Measurements from ENCODE around the gene STMND1. TPM values are rescaled to one million over a fixed set of nuclear protein-coding genes. Genes with fewer than 3 reads are reported as not detected.

STMND1 gene
- total and polyA plus RNA-seq, 2 of the 8 experiments (the other 6 are each of a cell fraction or from before 2014, with no cell fraction given) = not detected

DNA sequence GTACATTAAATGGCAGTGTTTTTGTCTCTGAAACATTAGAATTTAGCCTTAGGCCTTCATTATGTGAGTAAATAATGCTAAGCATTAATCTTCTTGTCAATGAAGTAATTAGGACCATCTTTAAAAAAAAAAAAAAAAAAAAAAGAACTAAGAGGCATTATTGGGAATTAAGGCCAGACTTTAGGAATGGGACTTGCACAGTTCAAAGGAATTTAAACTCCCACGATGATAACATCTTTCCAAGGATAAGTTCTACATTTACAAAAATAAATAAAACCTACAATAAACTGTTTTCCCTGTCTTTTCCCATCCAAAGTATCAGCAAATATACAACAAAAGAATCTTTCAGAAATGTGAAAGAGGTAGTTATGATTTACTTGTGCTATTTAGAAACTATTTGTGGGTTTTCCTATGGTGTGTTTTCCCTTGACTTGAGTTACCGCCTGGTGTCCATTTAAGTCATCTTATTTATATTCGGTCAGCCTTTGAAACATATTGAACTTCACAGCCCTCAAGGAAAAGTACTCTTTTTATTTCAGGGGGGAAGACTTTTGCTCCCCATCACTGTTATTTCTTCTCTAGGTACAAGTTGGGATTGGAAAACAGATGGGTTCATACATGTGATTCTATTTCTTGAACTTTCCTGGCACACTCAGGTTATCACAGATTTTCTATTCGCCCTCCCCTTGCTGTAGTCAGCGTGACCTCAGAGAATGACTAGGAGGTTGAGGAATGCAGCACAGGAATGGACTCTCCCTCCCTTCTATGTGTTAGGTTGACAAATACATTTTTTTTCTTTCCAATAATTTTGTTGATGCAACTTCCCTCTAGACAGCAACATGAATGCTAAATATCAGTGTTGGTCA, 13.6 kb downstream of the STMND1 start:
- no peak for DNase-seq (ENCODE audit: low read depth in 1 of 2, low spot score in 2 of 2)
- ChIA-PET CTCF (ENCODE audit: partially characterized antibody) (interaction anchor here (0.6 kb wide), 1 partner anchor 22 kb away, joined by 3 read pairs; no protein-coding TSS in a partner anchor), POLR2A (ENCODE audit: partially characterized antibody) (no interaction called here)
- Histone ChIP-seq H3K4me3 (ENCODE audit: extremely low read depth in 1 of 4, insufficient read depth in 2 of 4, low read depth in 3 of 4, low read length in 4 of 4) (no peak overlapping the region), H2AK5ac (ENCODE audit: low read depth, low read length) (no peak overlapping the region), H4K5ac (ENCODE audit: insufficient read length, low read depth, low read length) (no peak overlapping the region), H4K91ac (replicated peaks; ENCODE audit: insufficient read length, low read length) (no peak overlapping the region), H3K56ac (replicated peaks; ENCODE audit: insufficient read length, low read depth, low read length) (no peak overlapping the region), H3K9me3 (ENCODE audit: insufficient read depth in 2 of 2, low read depth in 1 of 2, low read length in 1 of 2) (no peaks in the 10 kb centered on the region), H4K8ac (ENCODE audit: extremely low read depth, insufficient read depth, low read length) (no peak overlapping the region), H3K79me1 (ENCODE audit: low read depth, low read length) (no peaks in the 10 kb centered on the region), H3K27ac (ENCODE audit: low read depth, low read length) (no peak overlapping the region), H2BK20ac (ENCODE audit: low read length) (no peak overlapping the region), H4K20me1 (replicated peaks in 1 of 2; ENCODE audit: control insufficient read depth in 1 of 2, insufficient read depth in 2 of 2, low read length in 2 of 2) (no peaks in the 10 kb centered on the region), H3K36me3 (ENCODE audit: control insufficient read depth in 2 of 4, insufficient read depth in 4 of 4, low read length in 3 of 4) (no peaks in the 10 kb centered on the region), H2AFZ (ENCODE audit: low read length) (0 out of 2 replicates have a peak overlapping the region, but pooled peaks have one; percentile 60), H2BK5ac (ENCODE audit: low read depth, low read length) (no peak overlapping the region), H2BK12ac (ENCODE audit: low read depth, low read length) (no peak overlapping the region), H3K4ac (replicated peaks; ENCODE audit: insufficient read length, low read depth, low read length) (no peak overlapping the region), H3K23me2 (ENCODE audit: low read depth, low read length) (no peaks in the 10 kb centered on the region), H3K23ac (ENCODE audit: insufficient read length) (no peak overlapping the region), H3K18ac (ENCODE audit: extremely low read depth, low read length) (no peak overlapping the region), H3K27me3 (replicated peaks in 1 of 4; ENCODE audit: control insufficient read depth in 3 of 4, extremely low read depth in 1 of 4, insufficient read depth in 3 of 4, low read length in 3 of 4) (no peaks in the 10 kb centered on the region), H3K4me1 (replicated peaks in 1 of 4; ENCODE audit: control insufficient read depth in 3 of 4, insufficient read depth in 4 of 4, low read length in 3 of 4) (no peaks in the 10 kb centered on the region), H3K14ac (ENCODE audit: insufficient read length) (no peak overlapping the region), H2BK120ac (replicated peaks; ENCODE audit: low read depth, low read length) (no peak overlapping the region), H3K9ac (replicated peaks in 1 of 4; ENCODE audit: extremely low read depth in 1 of 4, low read depth in 3 of 4, low read length in 3 of 4) (no peak overlapping the region), H2BK15ac (ENCODE audit: low read length) (no peak overlapping the region), H3K4me2 (ENCODE audit: insufficient read depth in 1 of 2, low read depth in 2 of 2, low read length in 2 of 2) (no peak overlapping the region), H3K79me2 (ENCODE audit: control insufficient read depth in 1 of 2, insufficient read depth in 2 of 2, low read length in 2 of 2) (no peaks in the 10 kb centered on the region)
- 98% methylated on average over 5 of the region's 5 CpGs; no CpG with 5 or more reads in 1 of the 2 experiments for WGBS, 2 experiments (ENCODE audit: extremely low coverage in 1 of 2, insufficient coverage in 1 of 2, insufficient read length in 1 of 2, insufficient replicate concordance in 2 of 2, low coverage in 1 of 2, low lambda C conversion rate in 2 of 2, missing lambda C conversion rate in 1 of 2)
- FAIRE-seq = no peak

Data from H1 (cell line).